B cell (primary cell): ENCODE measurements around the gene KPNA2. TPM values are rescaled to one million over a fixed set of nuclear protein-coding genes. Genes with fewer than 3 reads are reported as not detected.
A peak's percentile ranks its signal among the peaks of the same experiment; 100 is the strongest.

Source experiments
- ATAC-seq: fragments of 200-7000 bp; cut with Tn5 transposase; one replicate; pipeline ENCODE4 v1.10.0; 2021; ENCODE audit warnings: low read depth, mild to moderate bottlenecking, moderate number of reproducible peaks, moderate library complexity
- CTCF ChIA-PET: fragments of 350-600 bp; sonication (Branson Sonifier 250); formaldehyde crosslinking; loops from one replicate; lab custom pipeline; 2021; ENCODE audit warnings: antibody characterized with exemption, inconsistent platforms; lab: Charles Lee
- POLR2A ChIA-PET: fragments of 350-600 bp; sonication (Branson Sonifier 250); formaldehyde crosslinking; loops from one replicate; lab custom pipeline; 2021; ENCODE audit warnings: antibody characterized with exemption; lab: Charles Lee
- DNase-seq: peaks from one replicate; pipeline ENCODE4 v3.0.0; 2013
- H2AFZ ChIP-seq: 2 replicates; pipeline ENCODE4 v1.6.1; 2012; ENCODE audit warnings: mild to moderate bottlenecking, low read depth, low read length; ENCODE audit not compliant: insufficient read depth, poor library complexity, severe bottlenecking
- H3K27ac ChIP-seq, 2 donors: 1 replicate in 1 of 2; 2 replicates in 1 of 2; pipeline ENCODE4 v1.5.1; 2012 to 2013; ENCODE audit warnings: low read length in 2 of 2, mild to moderate bottlenecking in 2 of 2, moderate library complexity in 1 of 2
- H3K27me3 ChIP-seq, 4 experiments: fragments of 200-600 bp in 1 of 4; sonication (generic) in 1 of 4; replicated peaks in 1 of 4; 1 replicate in 2 of 4; 2 replicates in 2 of 4; pipeline versions ENCODE4 v1.6.1 to v1.7.0; 2013 to 2016; ENCODE audit warnings: low read length in 3 of 4, mild to moderate bottlenecking in 2 of 4, mixed read lengths in 1 of 4, moderate library complexity in 1 of 4; ENCODE audit not compliant: insufficient read depth in 4 of 4, control insufficient read depth in 3 of 4; ENCODE audit errors: control extremely low read depth in 1 of 4
- H3K36me3 ChIP-seq, 2 experiments: replicated peaks in 1 of 2; 1 replicate in 1 of 2; 2 replicates in 1 of 2; pipeline versions ENCODE4 v1.6.1 to v1.7.1; 2013; ENCODE audit warnings: low read length in 1 of 2; ENCODE audit not compliant: insufficient read depth in 2 of 2, control insufficient read depth in 1 of 2; ENCODE audit errors: control extremely low read depth in 1 of 2, extremely low read depth in 1 of 2
- H3K4me1 ChIP-seq, 2 donors: fragments of 200-600 bp in 1 of 2; sonication (generic) in 1 of 2; 1 replicate in 1 of 2; 2 replicates in 1 of 2; pipeline versions ENCODE4 v1.5.1 to v1.6.1; 2013 to 2017; ENCODE audit warnings: low read length in 2 of 2; ENCODE audit not compliant: control insufficient read depth in 2 of 2, insufficient read depth in 2 of 2
- H3K4me2 ChIP-seq: replicated peaks from 2 replicates; pipeline ENCODE3; 2012; ENCODE audit warnings: mild to moderate bottlenecking, low read depth, low read length; ENCODE audit not compliant: poor library complexity, severe bottlenecking
- H3K4me3 ChIP-seq, 5 experiments: fragments of 200-600 bp in 1 of 5; sonication (generic) in 1 of 5; 1 replicate in 3 of 5; 2 replicates in 2 of 5; pipeline versions ENCODE4 v1.5.1 to v1.7.0; 2011 to 2016; ENCODE audit warnings: low read length in 4 of 5, mild to moderate bottlenecking in 4 of 5, low read depth in 2 of 5, control low read depth in 1 of 5, moderate library complexity in 1 of 5; ENCODE audit not compliant: insufficient read depth in 1 of 5; ENCODE audit errors: control extremely low read depth in 1 of 5, extremely low read depth in 1 of 5
- H3K79me2 ChIP-seq: fragments of 200-600 bp; sonication (generic); one replicate; pipeline ENCODE4 v1.6.0; 2016; ENCODE audit warnings: low read length; ENCODE audit not compliant: control insufficient read depth, insufficient read depth
- H3K9ac ChIP-seq: fragments of 200-600 bp; sonication (generic); 2 replicates; pipeline ENCODE4 v1.6.1; 2017; ENCODE audit warnings: mild to moderate bottlenecking, low read length, moderate library complexity
- H3K9me3 ChIP-seq, 3 donors: one replicate each; pipeline versions ENCODE4 v1.6.1 to v1.7.1; 2013; ENCODE audit warnings: low read length in 2 of 3; ENCODE audit not compliant: control insufficient read depth in 2 of 3, insufficient read depth in 1 of 3; ENCODE audit errors: control extremely low read depth in 1 of 3
- H4K20me1 ChIP-seq: 2 replicates; pipeline ENCODE4 v1.6.0; 2012; ENCODE audit warnings: mild to moderate bottlenecking, low read length; ENCODE audit not compliant: insufficient read depth, control insufficient read depth, poor library complexity, severe bottlenecking
- H3K27ac Mint-ChIP-seq: one replicate; pipeline ENCODE4 v1.8.0; 2021; ENCODE audit warnings: mixed read lengths
- H3K27me3 Mint-ChIP-seq: one replicate; pipeline ENCODE4 v1.8.0; 2021; ENCODE audit warnings: mixed read lengths
- H3K4me1 Mint-ChIP-seq: one replicate; pipeline ENCODE4 v1.8.0; 2021; ENCODE audit warnings: mixed read lengths
- H3K4me3 Mint-ChIP-seq: one replicate; pipeline ENCODE4 v1.8.0; 2021; ENCODE audit warnings: mixed read lengths
- H3K9me3 Mint-ChIP-seq: one replicate; pipeline ENCODE4 v1.8.0; 2022; ENCODE audit warnings: mixed read lengths; ENCODE audit not compliant: insufficient read depth
- CTCF ChIP-seq: fragments of 200-600 bp; IDR thresholded peaks from one replicate; pipeline ENCODE4 v1.8.0; 2022; ENCODE audit warnings: antibody characterized with exemption, mild to moderate bottlenecking
- EZH2 ChIP-seq: IDR thresholded peaks from 2 replicates; pipeline ENCODE4 v1.6.1; 2012; ENCODE audit warnings: borderline replicate concordance, low read depth, mild to moderate bottlenecking, moderate library complexity, low read length; ENCODE audit not compliant: insufficient read depth, poor library complexity, severe bottlenecking
- WGBS: methylation state at CpG from one replicate; pipeline ENCODE4 v1.1.5; 2013; ENCODE audit warnings: missing lambda C conversion rate; ENCODE audit not compliant: insufficient coverage; 5-methylcytosine and 5-hydroxymethylcytosine counted together
- intact Hi-C: fragments of 100-400 bp; cut with micrococcal nuclease; formaldehyde crosslinking; loops from one replicate; pipeline ENCODE4 v1.10.0; 2022
- polyA minus RNA-seq: library from RNA; depleted of rRNA, polyadenylated mRNA; stranded (reverse); fragments of >200 nt; gene quantifications from 2 replicates; pipeline ENCODE4 v1.2.3, GENCODE V29; 2012
- polyA plus RNA-seq: library from polyadenylated mRNA; depleted of rRNA; stranded (reverse); fragments of >200 nt; gene quantifications from 2 replicates; pipeline ENCODE4 v1.2.3, GENCODE V29; 2012
- total RNA-seq, 2 donors: library from RNA; stranded (reverse); fragments of 120-200 nt in 1 of 2; gene quantifications; 1 replicate in 1 of 2; 2 replicates in 1 of 2; pipeline versions ENCODE4 v1.2.3 to v1.2.4, GENCODE V29; 2013 to 2022

Gene KPNA2
- total RNA-seq (20.0 and 21.2 TPM in 2 replicates), polyA plus RNA-seq (25.2 and 30.3 TPM in 2 replicates), polyA minus RNA-seq (16.0 and 22.7 TPM in 2 replicates)
- total RNA-seq (2013): 18.2 TPM

GRCh38 chr17:68035523-68036303 is at the start of gene KPNA2:
TSS of gene KPNA2 (plus strand) at chr17:68035735. CDS start at chr17:68037133, 1,398 bp downstream.
- peak within 1 kb of the TSS; percentile 92 for H3K9ac ChIP-seq
- H3K36me3 ChIP-seq: peaks cover 0 to 13% of the 10 kb centered on the region in 2 experiments
- H3K4me3 ChIP-seq: peak within 1 kb of the TSS; percentile 68 to 98 (median 88)

More at GRCh38 chr17:68035523-68036303, at the start of gene KPNA2:
- Histone ChIP-seq H3K4me2 (peak within 1 kb of the TSS; percentile 94), H3K4me1 (peaks cover 7 to 9% of the 10 kb centered on the region in 2 donors), H3K79me2 (peaks cover 20% of the 10 kb centered on the region), H2AFZ (peak within 1 kb of the TSS; percentile 96), H3K9me3 (no peaks in the 10 kb centered on the region), H3K27ac (peak within 1 kb of the TSS; percentile 75 to 77), H3K27me3 (no peaks in the 10 kb centered on the region), H4K20me1 (no peaks in the 10 kb centered on the region)
- TF ChIP-seq EZH2 (no peak), CTCF (no peak)
- peak within 1 kb of the TSS; percentile 67 for H3K27ac Mint-ChIP-seq
- H3K4me3 Mint-ChIP-seq: peak within 1 kb of the TSS; percentile 95
- no peaks in the 10 kb centered on the region for H3K9me3 Mint-ChIP-seq
- CTCF ChIA-PET: interaction anchor here (1.1 to 1.4 kb wide), 3 partner anchors 137 to 201 kb away, joined by 3 to 6 read pairs (median 3); no protein-coding TSS in a partner anchor
- no peaks in the 10 kb centered on the region for H3K27me3 Mint-ChIP-seq
- ATAC-seq (peak; percentile 88), DNase-seq (peak; percentile 96)
- H3K4me1 Mint-ChIP-seq: peaks cover 11% of the 10 kb centered on the region
- WGBS: under 1% methylated on average over 69 of the region's 72 CpGs
- intact Hi-C loops: loop anchor here (1.0 to 10.0 kb wide), 8 partner anchors 15 to 477 kb away; partner anchors contain the start of genes AMZ2, NOL11, PRKAR1A and WIPI1
- POLR2A ChIA-PET: interaction anchor here (0.6 to 1.2 kb wide), 4 partner anchors 37 to 741 kb away, joined by 3 to 6 read pairs (median 3); partner anchors contain the start of gene PRKAR1A
